IMR-90 (cell line): ENCODE data around the gene PARL.

Experiments
- BHLHE40 ChIP-seq: fragments of 150-350 bp; IDR thresholded peaks from 2 replicates; pipeline ENCODE4 v1.6.1; 2016; ENCODE audit warnings: mild to moderate bottlenecking, low read depth, low read length
- NFE2L2 ChIP-seq: fragments of 150-350 bp; IDR thresholded peaks from 2 replicates; pipeline ENCODE4 v1.6.1; 2016; ENCODE audit warnings: low read depth, mild to moderate bottlenecking, low read length
- RAD21 ChIP-seq: IDR thresholded peaks from 2 replicates; pipeline ENCODE4 v1.6.1; 2012; ENCODE audit warnings: low read length, improper control_type of control experiment
- RCOR1 ChIP-seq: IDR thresholded peaks from 2 replicates; pipeline ENCODE4 v1.6.1; 2012; ENCODE audit warnings: mild to moderate bottlenecking, low read length, improper control_type of control experiment; ENCODE audit not compliant: insufficient replicate concordance
- RFX5 ChIP-seq: IDR thresholded peaks from 2 replicates; pipeline ENCODE4 v1.8.0; 2012; ENCODE audit warnings: low read depth, mild to moderate bottlenecking, low read length, moderate library complexity
- USF2 ChIP-seq: fragments of 150-350 bp; IDR thresholded peaks from 2 replicates; pipeline ENCODE4 v1.6.1; 2017; ENCODE audit warnings: mild to moderate bottlenecking, antibody characterized with exemption, low read length, low read depth
- TF ChIP-seq, protein P1 (sequence below): conservative IDR thresholded peaks from 2 replicates; pipeline ENCODE4 v1.5.1; 2012; ENCODE audit warnings: mild to moderate bottlenecking, low read depth, low read length, improper control_type of control experiment

DNA sequence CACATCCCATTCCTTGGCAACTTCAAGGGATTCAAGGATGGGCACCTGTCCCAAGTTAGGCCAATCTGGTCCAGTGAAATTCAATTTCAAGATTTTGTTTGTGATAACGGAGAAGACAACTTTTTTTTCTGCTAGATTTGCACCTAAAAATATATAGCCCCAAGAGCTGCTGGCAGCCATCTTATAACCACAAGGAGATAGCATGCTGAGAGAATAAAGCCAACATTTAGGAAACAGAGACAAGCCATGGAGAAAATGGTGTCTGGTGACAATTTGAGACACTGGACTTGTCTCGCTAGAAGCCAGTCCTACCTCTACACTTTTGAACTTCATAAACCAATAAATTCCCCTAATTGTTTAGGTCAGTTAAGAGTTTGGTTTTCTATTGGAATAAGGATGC is 5.4 kb downstream of the PARL start:
- TF ChIP-seq RFX5 (no peak), BHLHE40 (no peak), RAD21 (no peak), USF2 (no peak), RCOR1 (no peak), NFE2L2 (no peak)
- TF ChIP-seq, protein P1, sequence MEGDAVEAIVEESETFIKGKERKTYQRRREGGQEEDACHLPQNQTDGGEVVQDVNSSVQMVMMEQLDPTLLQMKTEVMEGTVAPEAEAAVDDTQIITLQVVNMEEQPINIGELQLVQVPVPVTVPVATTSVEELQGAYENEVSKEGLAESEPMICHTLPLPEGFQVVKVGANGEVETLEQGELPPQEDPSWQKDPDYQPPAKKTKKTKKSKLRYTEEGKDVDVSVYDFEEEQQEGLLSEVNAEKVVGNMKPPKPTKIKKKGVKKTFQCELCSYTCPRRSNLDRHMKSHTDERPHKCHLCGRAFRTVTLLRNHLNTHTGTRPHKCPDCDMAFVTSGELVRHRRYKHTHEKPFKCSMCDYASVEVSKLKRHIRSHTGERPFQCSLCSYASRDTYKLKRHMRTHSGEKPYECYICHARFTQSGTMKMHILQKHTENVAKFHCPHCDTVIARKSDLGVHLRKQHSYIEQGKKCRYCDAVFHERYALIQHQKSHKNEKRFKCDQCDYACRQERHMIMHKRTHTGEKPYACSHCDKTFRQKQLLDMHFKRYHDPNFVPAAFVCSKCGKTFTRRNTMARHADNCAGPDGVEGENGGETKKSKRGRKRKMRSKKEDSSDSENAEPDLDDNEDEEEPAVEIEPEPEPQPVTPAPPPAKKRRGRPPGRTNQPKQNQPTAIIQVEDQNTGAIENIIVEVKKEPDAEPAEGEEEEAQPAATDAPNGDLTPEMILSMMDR, result no peak
